MCF 10A (cell line): Measurements from ENCODE around the gene AAR2. TPM values are rescaled to one million over a fixed set of nuclear protein-coding genes. Genes with fewer than 3 reads are reported as not detected.

ENCODE experiments used
- BruUV-seq: library from RNA; stranded (reverse); fragments of 400-500 nt; replicated peaks from 2 replicates; lab custom pipeline; 2021; lab: Mats Ljungman, UMichigan
- CTCF ChIA-PET: fragments of 300-600 bp; sonication (Branson Sonifier 250); formaldehyde crosslinking; extraction: SDS; loops from one replicate; lab custom pipeline; 2021; ENCODE audit warnings: antibody characterized with exemption, inconsistent platforms; lab: Yijun Ruan, JAX
- POLR2A ChIA-PET: fragments of 300-600, 350-650 bp; sonication (Branson Sonifier 250); formaldehyde crosslinking; extraction: SDS; loops from one replicate; lab custom pipeline; 2020; ENCODE audit warnings: antibody characterized with exemption, inconsistent platforms; lab: Yijun Ruan, JAX
- DNase-seq: peaks from one replicate; pipeline ENCODE4 v3.0.0-alpha.2; 2018; ENCODE audit not compliant: unreplicated experiment
- H3K27ac Mint-ChIP-seq: one replicate; pipeline ENCODE4 v1.8.0; 2022; ENCODE audit warnings: mild to moderate bottlenecking, low read depth, mixed read lengths; ENCODE audit not compliant: unreplicated experiment
- H3K27me3 Mint-ChIP-seq: one replicate; pipeline ENCODE4 v1.8.0; 2022; ENCODE audit warnings: mixed read lengths; ENCODE audit not compliant: insufficient read depth, unreplicated experiment
- H3K36me3 Mint-ChIP-seq: one replicate; pipeline ENCODE4 v1.8.0; 2022; ENCODE audit warnings: mild to moderate bottlenecking, moderate library complexity, mixed read lengths; ENCODE audit not compliant: insufficient read depth, unreplicated experiment
- H3K4me1 Mint-ChIP-seq: one replicate; pipeline ENCODE4 v1.8.0; 2022; ENCODE audit warnings: mixed read lengths; ENCODE audit not compliant: insufficient read depth, unreplicated experiment
- H3K4me3 Mint-ChIP-seq: one replicate; pipeline ENCODE4 v1.8.0; 2022; ENCODE audit warnings: mild to moderate bottlenecking, moderate library complexity, mixed read lengths; ENCODE audit not compliant: unreplicated experiment
- H3K9me3 Mint-ChIP-seq: one replicate; pipeline ENCODE4 v1.8.0; 2022; ENCODE audit warnings: mixed read lengths; ENCODE audit not compliant: unreplicated experiment
- intact Hi-C: fragments of 100-400 bp; cut with micrococcal nuclease; formaldehyde crosslinking; loops from 2 replicates; pipeline ENCODE4 v1.14.1; 2022
- total RNA-seq: library from RNA; stranded (reverse); gene quantifications from 2 replicates; pipeline ENCODE4 v1.2.3, GENCODE V29; 2022
- TF ChIP-seq, protein P1 (sequence below): fragments of 200-600 bp; IDR thresholded peaks from one replicate; pipeline ENCODE4 v1.8.0; 2022; ENCODE audit warnings: antibody characterized with exemption, mild to moderate bottlenecking; ENCODE audit not compliant: unreplicated experiment

The AAR2 gene
- total RNA-seq, 1 experiment from 2014 or later = 21.0 TPM

DNA sequence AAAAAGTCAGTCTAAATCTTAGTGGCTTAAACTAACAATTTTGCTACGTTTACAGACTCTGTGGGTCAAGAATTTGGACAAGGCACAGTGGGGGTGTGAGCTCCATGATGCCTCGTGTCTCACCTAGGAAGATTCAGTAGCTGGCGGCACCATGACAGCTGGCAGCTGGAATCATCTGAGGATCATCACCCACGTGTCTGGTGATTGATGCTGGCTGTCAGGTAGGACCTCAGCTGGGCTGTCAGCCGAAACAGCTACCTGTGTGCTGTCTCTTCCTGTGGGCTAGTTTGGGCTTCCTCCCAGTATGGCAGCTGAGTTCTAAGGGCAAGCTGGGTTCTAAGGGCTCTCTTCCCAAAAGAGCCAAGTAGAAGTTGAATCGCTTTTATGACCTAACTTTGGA lies 43.5 kb downstream of the AAR2 start:
- POLR2A ChIA-PET = interaction anchor here (0.6 to 0.7 kb wide), 2 partner anchors 46 to 290 kb away, joined by 3 read pairs; no protein-coding TSS in a partner anchor
- CTCF ChIA-PET = interaction anchor here (0.6 to 1.8 kb wide), 2 partner anchors 11 to 240 kb away, joined by 3 to 4 read pairs; no protein-coding TSS in a partner anchor
- TF ChIP-seq, protein P1, sequence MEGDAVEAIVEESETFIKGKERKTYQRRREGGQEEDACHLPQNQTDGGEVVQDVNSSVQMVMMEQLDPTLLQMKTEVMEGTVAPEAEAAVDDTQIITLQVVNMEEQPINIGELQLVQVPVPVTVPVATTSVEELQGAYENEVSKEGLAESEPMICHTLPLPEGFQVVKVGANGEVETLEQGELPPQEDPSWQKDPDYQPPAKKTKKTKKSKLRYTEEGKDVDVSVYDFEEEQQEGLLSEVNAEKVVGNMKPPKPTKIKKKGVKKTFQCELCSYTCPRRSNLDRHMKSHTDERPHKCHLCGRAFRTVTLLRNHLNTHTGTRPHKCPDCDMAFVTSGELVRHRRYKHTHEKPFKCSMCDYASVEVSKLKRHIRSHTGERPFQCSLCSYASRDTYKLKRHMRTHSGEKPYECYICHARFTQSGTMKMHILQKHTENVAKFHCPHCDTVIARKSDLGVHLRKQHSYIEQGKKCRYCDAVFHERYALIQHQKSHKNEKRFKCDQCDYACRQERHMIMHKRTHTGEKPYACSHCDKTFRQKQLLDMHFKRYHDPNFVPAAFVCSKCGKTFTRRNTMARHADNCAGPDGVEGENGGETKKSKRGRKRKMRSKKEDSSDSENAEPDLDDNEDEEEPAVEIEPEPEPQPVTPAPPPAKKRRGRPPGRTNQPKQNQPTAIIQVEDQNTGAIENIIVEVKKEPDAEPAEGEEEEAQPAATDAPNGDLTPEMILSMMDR = no peak
- Mint-ChIP-seq H3K36me3 (no peaks in the 10 kb centered on the region), H3K4me1 (no peaks in the 10 kb centered on the region), H3K9me3 (peaks cover 4% of the 10 kb centered on the region), H3K4me3 (no peak overlapping the region), H3K27me3 (peaks cover 89% of the 10 kb centered on the region), H3K27ac (no peak overlapping the region)
- intact Hi-C loops = no loop called here
- DNase-seq = no peak
- BruUV-seq = no TSS peak

DNA sequence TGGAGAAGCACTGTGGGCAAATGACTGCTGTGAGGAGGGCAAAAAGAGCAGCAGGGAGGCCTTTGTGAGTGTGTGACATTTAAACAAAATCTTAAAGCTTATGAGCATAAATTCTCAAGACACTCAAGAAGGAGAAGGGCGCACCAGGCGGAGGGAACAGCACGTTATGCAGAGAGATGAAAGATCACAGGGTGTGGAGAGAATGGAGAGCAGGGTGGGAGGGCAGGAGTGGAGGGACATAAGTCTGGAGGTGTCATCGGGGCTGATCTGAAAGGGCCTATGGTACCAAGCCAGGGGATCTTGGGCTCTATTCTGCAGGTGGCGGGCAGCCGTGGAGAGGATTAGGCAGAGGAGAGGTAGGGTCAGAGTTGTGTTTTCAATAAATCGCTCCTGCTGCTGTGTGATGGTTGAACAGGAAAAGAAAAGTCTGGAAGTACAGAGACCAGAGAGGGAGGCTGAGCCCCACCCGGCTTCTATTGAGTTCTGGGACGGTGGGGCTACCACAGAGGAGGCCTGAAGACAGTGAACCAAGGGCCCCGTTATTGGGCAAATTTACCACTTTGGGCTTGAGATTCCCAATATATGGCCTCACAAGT lies 45.6 kb downstream of the AAR2 start:
- Mint-ChIP-seq H3K9me3 (peaks cover 4% of the 10 kb centered on the region), H3K4me3 (no peak overlapping the region), H3K27ac (no peak overlapping the region), H3K27me3 (peaks cover 88% of the 10 kb centered on the region), H3K36me3 (no peaks in the 10 kb centered on the region), H3K4me1 (no peaks in the 10 kb centered on the region)
- BruUV-seq = no TSS peak
- TF ChIP-seq, protein P1 = no peak
- POLR2A ChIA-PET = no interaction called here
- intact Hi-C loops = no loop called here
- CTCF ChIA-PET = interaction anchor here (1.6 kb wide), 1 partner anchor 8 kb away, joined by 3 read pairs; no protein-coding TSS in a partner anchor
- DNase-seq = no peak

DNA sequence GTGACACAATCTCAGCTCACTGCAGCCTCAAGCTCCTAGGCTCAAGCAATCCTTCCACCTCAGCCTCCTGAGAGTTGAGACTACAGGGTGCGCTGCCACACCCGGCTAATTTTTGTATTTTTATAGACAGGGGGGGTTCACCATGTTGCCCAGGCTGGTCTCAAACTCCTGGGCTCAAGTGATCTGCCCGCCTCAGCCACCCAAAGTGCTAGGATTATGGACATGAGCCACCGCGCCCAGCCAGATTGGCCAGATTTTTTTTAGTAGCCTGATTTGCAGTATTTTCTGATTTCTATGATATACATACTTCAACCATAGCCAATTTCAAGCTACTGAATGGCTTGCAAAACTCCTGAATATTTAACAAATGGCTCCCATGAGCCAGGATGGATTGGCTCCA lies 48.5 kb downstream of the AAR2 start:
- POLR2A ChIA-PET = no interaction called here
- BruUV-seq = no TSS peak

DNA sequence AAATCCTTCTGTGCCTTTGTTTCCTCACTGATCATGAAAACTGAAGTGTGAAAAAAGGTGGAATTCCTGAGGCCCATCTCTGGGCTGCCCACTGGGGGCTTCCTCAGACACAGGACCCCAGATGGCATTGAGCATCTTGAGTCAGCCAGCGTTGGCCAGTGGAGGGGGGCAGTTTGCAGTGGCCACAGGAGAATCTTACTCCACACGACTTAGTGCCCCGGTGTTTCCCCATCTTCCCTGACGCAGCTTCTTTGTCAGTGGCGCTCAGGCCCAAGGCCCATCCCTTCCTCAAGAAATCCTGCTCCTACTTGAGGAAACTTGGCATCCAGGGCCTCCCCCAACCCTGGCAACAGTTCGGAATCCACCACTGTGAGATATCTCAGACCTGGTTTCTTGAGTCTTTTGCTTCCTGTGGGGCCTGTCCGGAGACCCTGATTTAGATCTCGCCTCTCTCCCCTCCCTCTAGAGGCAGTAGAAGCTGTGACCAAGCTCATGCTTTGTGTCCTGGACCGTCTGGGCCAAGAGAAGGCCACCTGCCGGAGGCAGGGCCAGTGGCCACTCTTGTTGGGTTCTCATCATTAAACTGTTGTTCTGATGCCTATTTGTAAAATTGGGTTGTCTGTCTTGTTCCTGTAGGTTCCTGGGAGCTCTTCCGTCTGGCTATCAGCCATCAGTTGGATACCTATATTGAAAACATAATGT lies 49.6 kb downstream of the AAR2 start:
- no TSS peak for BruUV-seq
- Mint-ChIP-seq H3K27ac (no peak overlapping the region), H3K9me3 (peaks cover 4% of the 10 kb centered on the region), H3K4me1 (no peaks in the 10 kb centered on the region), H3K36me3 (no peaks in the 10 kb centered on the region), H3K27me3 (peaks cover 92% of the 10 kb centered on the region), H3K4me3 (no peak overlapping the region)
- POLR2A ChIA-PET = no interaction called here
- intact Hi-C loops = no loop called here
- TF ChIP-seq, protein P1 = no peak
- DNase-seq = no peak
- CTCF ChIA-PET = no interaction called here

More for the DNA sequence above, 48.5 kb downstream of the AAR2 start:
- no peak overlapping the region for H3K4me3 Mint-ChIP-seq
- TF ChIP-seq, protein P1 = no peak
- CTCF ChIA-PET = no interaction called here
- no peaks in the 10 kb centered on the region for H3K36me3 Mint-ChIP-seq
- intact Hi-C loops = no loop called here
- H3K27me3 Mint-ChIP-seq = peaks cover 97% of the 10 kb centered on the region
- DNase-seq = no peak
- peaks cover 4% of the 10 kb centered on the region for H3K9me3 Mint-ChIP-seq
- no peak overlapping the region for H3K27ac Mint-ChIP-seq
- no peaks in the 10 kb centered on the region for H3K4me1 Mint-ChIP-seq
